HG03558 (cell line): Measurements from ENCODE around the gene EXT2.

Source experiments
- ATAC-seq: cut with Tn5 transposase; IDR thresholded peaks from one replicate; pipeline ENCODE4 v1.9.1; 2021; ENCODE audit warnings: moderate number of reproducible peaks; ENCODE audit not compliant: unreplicated experiment; ENCODE audit errors: extremely low read depth

EXT2 gene

GRCh38 chr11:44260081-44260480, 164.6 kb downstream of the EXT2 start:
- no peak for ATAC-seq

GRCh38 chr11:44261800-44262591, 166.5 kb downstream of the EXT2 start:
- no peak for ATAC-seq

- no peak for ATAC-seq
Measured at GRCh38 chr11:44263738-44264437, 168.4 kb downstream of the EXT2 start.

- no peak for ATAC-seq
Measured at GRCh38 chr11:44264438-44264749, 168.9 kb downstream of the EXT2 start.

DNA sequence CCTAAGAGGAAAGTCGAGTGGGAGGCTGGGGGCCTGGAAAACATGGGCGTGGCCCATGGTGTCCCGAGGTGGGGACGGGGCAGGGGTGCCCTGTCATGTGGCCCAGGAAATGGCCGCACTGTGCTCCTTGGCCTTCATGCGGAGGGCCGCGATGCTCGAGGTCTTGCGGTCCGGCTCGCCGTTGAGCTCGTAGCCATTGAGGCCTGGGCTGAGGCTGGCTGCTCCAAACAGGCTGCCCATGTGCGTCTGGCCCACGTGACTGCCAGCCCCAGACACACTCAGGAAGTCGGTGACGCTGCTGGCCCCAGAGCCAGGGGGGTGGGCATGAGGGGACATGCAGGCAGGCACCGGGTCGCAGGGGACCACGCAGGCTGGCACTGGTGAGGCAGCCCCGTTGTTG, 169.3 kb downstream of the EXT2 start:
- no peak for ATAC-seq

DNA sequence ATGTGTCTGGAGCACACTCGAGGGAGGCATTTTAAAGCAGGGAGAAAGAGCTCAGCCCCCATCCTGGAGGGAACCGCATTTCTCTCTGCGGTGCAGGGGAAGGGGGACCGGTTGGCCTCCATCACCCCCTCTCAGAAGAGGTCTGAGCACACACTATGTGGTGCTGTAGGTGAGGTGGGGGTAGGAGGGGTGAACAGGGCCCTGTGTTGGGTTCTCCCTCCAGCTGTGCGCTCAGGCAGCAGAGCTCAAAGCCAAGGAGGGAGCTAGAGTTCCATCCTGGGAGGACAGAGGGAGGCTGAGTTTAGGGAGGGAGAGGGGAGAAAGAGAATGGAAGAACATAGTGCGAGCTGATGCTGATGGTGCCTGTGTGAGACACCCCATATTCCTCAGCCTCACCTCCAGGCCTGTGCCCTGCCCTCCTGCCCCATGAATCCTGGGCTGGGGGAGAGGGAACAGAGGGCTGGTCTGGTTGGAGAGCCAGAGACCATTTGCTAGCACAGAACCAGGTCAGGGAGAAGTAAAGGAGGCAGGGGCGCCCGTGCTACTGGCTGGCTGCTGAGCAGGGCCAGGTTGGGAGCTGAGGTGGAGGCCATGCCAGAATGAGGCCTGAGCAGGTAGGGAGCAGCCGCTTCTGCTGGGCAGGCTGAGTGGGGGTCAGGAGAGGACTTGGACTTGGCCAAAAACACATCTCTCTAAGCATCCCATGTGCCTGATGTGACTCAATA, 170.7 kb downstream of the EXT2 start:
- no peak for ATAC-seq

- ATAC-seq: no peak
Measured at GRCh38 chr11:44267006-44267749, 171.7 kb downstream of the EXT2 start.

- no peak for ATAC-seq
Measured at GRCh38 chr11:44267750-44268613, 172.5 kb downstream of the EXT2 start.

GRCh38 chr11:44268614-44269080, 173.2 kb downstream of the EXT2 start:
- ATAC-seq: no peak

- no peak for ATAC-seq
Measured at GRCh38 chr11:44269369-44270351, 174.2 kb downstream of the EXT2 start.

GRCh38 chr11:44270403-44271273, 175.2 kb downstream of the EXT2 start:
- ATAC-seq: no peak

DNA sequence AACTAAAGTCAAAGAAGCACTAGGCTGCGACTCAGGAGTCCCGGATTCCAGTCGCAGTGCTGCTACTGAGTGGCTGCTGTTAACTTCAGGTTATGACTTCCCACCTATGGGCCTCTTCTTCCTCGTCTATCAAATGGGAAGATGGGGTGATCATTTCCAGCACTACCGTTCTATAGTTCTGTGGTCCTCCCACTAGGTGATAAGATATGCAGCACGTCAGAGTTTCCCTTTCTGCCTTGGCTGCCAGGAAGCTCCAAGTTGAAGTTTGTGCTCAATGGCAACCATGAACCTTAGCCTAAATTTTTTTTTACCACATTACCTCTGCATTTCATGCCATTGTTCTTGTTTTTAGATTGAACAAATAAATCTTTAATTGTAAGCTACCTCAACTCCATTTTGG, 175.8 kb downstream of the EXT2 start:
- ATAC-seq: no peak

DNA sequence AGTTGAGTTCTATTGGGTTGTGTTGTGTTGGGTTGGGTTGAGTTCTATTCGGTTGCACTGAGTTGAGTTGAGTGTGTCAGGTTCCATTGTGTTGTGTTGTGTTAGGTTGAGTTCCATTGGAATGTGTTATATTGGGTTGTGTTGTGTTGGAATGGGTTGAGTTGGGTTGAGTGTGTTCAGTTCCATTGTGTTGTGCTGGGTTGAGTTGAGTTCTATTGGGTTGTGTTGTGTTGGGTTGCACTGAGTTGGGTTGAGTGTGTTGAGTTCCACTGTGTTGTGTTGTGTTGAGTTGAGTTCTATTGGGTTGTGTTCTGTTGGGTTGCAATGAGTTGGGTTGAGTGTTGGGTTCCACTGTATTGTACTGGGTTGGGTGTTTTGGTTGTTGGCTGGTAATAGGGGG, 178.9 kb downstream of the EXT2 start:
- no peak for ATAC-seq

DNA sequence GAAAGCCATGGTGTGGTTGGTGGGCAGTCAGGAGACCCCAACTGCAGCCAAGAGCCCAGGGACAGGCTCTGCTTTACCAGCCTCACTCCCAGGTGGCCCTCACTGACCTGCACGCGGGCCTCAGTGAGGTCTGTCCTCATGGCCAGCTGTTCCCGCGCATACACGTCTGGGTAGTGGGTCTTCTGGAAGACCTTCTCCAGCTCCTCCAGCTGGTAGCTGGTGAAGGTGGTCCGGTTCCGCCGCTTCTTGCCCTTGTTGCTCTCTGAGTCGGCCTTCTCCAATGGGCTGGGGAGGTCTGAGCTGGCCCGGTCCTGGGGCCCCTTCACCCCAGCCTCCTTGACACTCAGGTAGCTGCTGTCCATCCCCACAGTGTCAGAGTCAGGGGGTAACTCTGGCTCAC, 179.8 kb downstream of the EXT2 start:
- ATAC-seq: no peak

- ATAC-seq: no peak
Measured at GRCh38 chr11:44275961-44276550, 180.6 kb downstream of the EXT2 start.

- ATAC-seq: no peak
Measured at GRCh38 chr11:44277196-44278090, 182.0 kb downstream of the EXT2 start.
